Measurements from ENCODE around the gene POGLUT2. TPM values are rescaled to one million over a fixed set of nuclear protein-coding genes. Genes with fewer than 3 reads are reported as not detected.

Gene POGLUT2
- total RNA-seq, 1 donor from 2014 or later, result 15.2 TPM

DNA sequence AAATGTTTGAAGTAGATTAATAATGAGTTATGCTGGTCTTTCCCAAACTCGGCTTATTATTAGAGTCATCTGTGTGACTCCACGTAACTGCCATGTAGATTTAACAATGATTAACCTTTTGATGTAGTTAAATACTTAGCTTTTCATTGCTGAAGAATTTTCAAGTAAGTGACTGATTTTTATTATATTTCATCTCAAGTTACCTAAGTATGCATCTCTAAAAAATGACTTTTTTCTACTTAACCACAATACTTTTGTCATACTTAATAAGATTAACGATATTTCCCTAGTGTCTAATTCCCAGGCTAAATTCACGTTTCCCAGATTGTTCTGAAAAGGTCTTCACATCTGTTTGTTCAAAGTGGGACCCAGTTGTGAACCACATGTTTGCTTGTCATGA is 17.9 kb upstream of the POGLUT2 start:
- H3K27ac Mint-ChIP-seq (ENCODE audit: unreplicated experiment), result no peak overlapping the region
- H3K36me3 Mint-ChIP-seq (ENCODE audit: low read depth, unreplicated experiment), result peaks cover 16% of the 10 kb centered on the region
- DNase-seq (ENCODE audit: low spot score), result no peak
- no peak overlapping the region for H3K4me3 Mint-ChIP-seq (ENCODE audit: unreplicated experiment)
- TF ChIP-seq, protein P1, sequence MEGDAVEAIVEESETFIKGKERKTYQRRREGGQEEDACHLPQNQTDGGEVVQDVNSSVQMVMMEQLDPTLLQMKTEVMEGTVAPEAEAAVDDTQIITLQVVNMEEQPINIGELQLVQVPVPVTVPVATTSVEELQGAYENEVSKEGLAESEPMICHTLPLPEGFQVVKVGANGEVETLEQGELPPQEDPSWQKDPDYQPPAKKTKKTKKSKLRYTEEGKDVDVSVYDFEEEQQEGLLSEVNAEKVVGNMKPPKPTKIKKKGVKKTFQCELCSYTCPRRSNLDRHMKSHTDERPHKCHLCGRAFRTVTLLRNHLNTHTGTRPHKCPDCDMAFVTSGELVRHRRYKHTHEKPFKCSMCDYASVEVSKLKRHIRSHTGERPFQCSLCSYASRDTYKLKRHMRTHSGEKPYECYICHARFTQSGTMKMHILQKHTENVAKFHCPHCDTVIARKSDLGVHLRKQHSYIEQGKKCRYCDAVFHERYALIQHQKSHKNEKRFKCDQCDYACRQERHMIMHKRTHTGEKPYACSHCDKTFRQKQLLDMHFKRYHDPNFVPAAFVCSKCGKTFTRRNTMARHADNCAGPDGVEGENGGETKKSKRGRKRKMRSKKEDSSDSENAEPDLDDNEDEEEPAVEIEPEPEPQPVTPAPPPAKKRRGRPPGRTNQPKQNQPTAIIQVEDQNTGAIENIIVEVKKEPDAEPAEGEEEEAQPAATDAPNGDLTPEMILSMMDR (IDR thresholded peaks at IDR 0.05; ENCODE audit: unreplicated experiment), result no peak
- H3K27me3 Mint-ChIP-seq (ENCODE audit: unreplicated experiment), result peaks cover 1% of the 10 kb centered on the region
- H3K9me3 Mint-ChIP-seq (ENCODE audit: unreplicated experiment), result no peaks in the 10 kb centered on the region
- H3K4me1 Mint-ChIP-seq (ENCODE audit: unreplicated experiment), result no peaks in the 10 kb centered on the region

DNA sequence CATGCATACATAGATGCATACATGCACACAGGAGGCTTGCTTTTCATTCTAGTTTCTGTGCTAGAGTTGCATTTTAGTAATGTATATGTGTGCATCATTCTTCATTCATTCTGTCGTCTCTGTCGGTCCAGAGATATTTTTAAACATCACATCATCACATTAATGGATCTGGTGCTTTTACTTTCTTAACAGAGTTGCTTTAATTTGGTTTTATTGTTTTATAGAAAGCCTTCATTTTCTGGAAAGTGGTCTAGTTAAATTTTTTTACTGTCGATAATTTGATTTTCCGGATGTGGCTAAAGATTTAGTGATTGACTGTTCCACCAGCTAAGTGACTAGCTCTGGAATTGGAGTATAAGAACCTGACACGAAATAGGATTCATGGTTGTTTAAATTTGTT is 17.0 kb upstream of the POGLUT2 start:
- Mint-ChIP-seq H3K4me1 (ENCODE audit: unreplicated experiment) (no peaks in the 10 kb centered on the region), H3K27ac (ENCODE audit: unreplicated experiment) (no peak overlapping the region)

DNA sequence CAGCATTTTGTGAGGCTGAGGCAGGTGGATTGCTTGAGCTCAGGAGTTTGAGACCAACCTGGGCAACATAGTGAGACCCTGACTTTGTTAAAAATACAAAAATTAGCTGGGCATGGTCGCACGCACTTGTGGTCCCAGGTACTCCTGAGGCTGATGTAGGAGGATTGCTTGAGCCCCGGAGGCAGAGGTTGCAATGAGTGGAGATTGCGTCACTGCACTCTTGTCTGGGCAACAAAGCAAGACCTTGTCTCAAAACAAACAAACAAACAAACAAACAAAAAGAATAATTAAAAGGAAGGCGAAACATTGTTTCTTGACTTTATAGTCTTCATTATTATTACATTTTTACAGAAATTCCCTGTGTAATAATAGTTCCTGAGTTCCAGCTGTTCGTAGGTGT is 16.0 kb upstream of the POGLUT2 start:
- Mint-ChIP-seq H3K4me3 (ENCODE audit: unreplicated experiment) (no peak overlapping the region), H3K27me3 (ENCODE audit: unreplicated experiment) (peaks cover 1% of the 10 kb centered on the region), H3K4me1 (ENCODE audit: unreplicated experiment) (no peaks in the 10 kb centered on the region), H3K27ac (ENCODE audit: unreplicated experiment) (no peak overlapping the region), H3K36me3 (ENCODE audit: low read depth, unreplicated experiment) (peaks cover 18% of the 10 kb centered on the region), H3K9me3 (ENCODE audit: unreplicated experiment) (no peaks in the 10 kb centered on the region)
- TF ChIP-seq, protein P1 (IDR thresholded peaks at IDR 0.05; ENCODE audit: unreplicated experiment), result no peak
- DNase-seq (ENCODE audit: low spot score), result no peak

More for the DNA sequence above, 17.0 kb upstream of the POGLUT2 start:
- no peak for DNase-seq (ENCODE audit: low spot score)
- TF ChIP-seq, protein P1 (IDR thresholded peaks at IDR 0.05; ENCODE audit: unreplicated experiment), result no peak
- H3K4me3 Mint-ChIP-seq (ENCODE audit: unreplicated experiment), result no peak overlapping the region
- no peaks in the 10 kb centered on the region for H3K9me3 Mint-ChIP-seq (ENCODE audit: unreplicated experiment)
- peaks cover 1% of the 10 kb centered on the region for H3K27me3 Mint-ChIP-seq (ENCODE audit: unreplicated experiment)
- H3K36me3 Mint-ChIP-seq (ENCODE audit: low read depth, unreplicated experiment), result peaks cover 19% of the 10 kb centered on the region

DNA sequence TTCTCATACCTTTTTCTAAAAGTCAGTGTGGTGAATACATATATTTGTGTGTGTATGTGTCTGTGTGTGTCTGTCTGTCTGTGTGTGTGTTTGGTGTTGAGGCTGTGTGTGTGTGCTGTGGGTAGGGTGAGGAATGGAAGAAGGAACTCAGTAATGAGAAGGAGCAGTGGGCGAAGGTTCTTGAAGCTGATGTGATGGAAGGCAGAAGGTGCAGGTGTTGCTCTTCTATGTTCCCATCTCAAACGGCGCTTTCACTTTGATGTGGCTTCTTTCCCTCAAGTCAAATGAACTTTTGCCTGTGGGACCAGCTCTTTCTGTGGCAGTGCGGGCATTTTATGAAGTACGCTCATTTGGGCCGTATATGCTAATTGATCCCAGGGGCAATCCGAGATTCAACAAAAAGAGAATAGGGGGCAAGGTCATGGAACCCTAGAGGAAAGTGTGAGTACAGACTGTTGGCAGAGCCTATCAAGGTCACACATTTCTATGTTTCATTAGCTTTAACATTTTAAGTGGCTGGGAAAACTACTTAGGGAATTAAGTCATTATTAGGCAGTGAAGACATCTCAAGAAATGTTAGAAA is 15.3 kb upstream of the POGLUT2 start:
- TF ChIP-seq, protein P1 (IDR thresholded peaks at IDR 0.05; ENCODE audit: unreplicated experiment), result no peak
- no peak for DNase-seq (ENCODE audit: low spot score)
- no peak overlapping the region for H3K4me3 Mint-ChIP-seq (ENCODE audit: unreplicated experiment)
- H3K27me3 Mint-ChIP-seq (ENCODE audit: unreplicated experiment), result peaks cover 1% of the 10 kb centered on the region
- H3K4me1 Mint-ChIP-seq (ENCODE audit: unreplicated experiment), result no peaks in the 10 kb centered on the region
- no peaks in the 10 kb centered on the region for H3K9me3 Mint-ChIP-seq (ENCODE audit: unreplicated experiment)
- H3K36me3 Mint-ChIP-seq (ENCODE audit: low read depth, unreplicated experiment), result peaks cover 13% of the 10 kb centered on the region
- no peak overlapping the region for H3K27ac Mint-ChIP-seq (ENCODE audit: unreplicated experiment)

DNA sequence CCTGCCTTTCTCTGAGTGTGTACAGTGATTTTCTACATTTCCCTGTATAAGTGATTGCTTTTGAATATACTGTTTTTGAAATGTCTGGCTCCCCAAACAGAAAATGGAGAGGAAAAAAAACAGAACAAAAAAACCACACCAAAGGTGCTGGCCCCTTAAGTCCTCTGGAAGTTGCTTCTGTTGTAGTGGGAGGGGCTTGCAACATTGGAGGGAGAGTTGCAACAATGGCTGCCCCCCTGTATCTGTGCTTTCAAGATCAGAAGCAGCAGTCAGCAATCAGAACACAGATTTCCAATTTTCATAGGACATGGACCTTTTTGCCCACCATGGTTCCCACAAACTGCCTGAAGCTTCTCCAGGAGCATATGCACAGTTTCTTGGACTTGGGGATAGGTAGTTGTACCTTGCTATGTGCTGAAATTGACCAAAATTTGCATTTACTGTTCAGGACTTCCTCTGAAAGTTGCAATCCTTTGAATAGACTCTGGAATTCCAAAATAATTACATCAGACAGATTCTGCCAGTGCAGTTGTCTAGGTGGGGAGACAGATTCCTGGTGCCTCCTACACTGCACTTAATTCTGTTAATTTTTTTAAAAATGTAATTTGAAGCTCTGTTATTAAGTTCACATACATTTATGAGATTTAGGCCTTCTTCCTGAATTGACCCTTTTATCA is 14.0 kb upstream of the POGLUT2 start:
- DNase-seq (ENCODE audit: low spot score), result no peak
- TF ChIP-seq, protein P1 (IDR thresholded peaks at IDR 0.05; ENCODE audit: unreplicated experiment), result no peak
- no peaks in the 10 kb centered on the region for H3K4me1 Mint-ChIP-seq (ENCODE audit: unreplicated experiment)
- peaks cover 1% of the 10 kb centered on the region for H3K27me3 Mint-ChIP-seq (ENCODE audit: unreplicated experiment)
- H3K9me3 Mint-ChIP-seq (ENCODE audit: unreplicated experiment), result no peaks in the 10 kb centered on the region
- no peak overlapping the region for H3K27ac Mint-ChIP-seq (ENCODE audit: unreplicated experiment)
- peaks cover 9% of the 10 kb centered on the region for H3K36me3 Mint-ChIP-seq (ENCODE audit: low read depth, unreplicated experiment)
- no peak overlapping the region for H3K4me3 Mint-ChIP-seq (ENCODE audit: unreplicated experiment)
